ENCODE measurements around the gene TCF20. TPM values are rescaled to one million over a fixed set of nuclear protein-coding genes. Genes with fewer than 3 reads are reported as not detected.

TCF20 gene
- total RNA-seq, 2 experiments from 2014 or later = 73.2 to 77.3 TPM

- CTCF ChIA-PET = interaction anchor here (1.4 kb wide), 1 partner anchor 11 kb away, joined by 4 read pairs; no protein-coding TSS in a partner anchor
- DNase-seq = no peak
- peaks cover 18% of the 10 kb centered on the region for H3K27me3 Mint-ChIP-seq
- H3K9me3 Mint-ChIP-seq = no peaks in the 10 kb centered on the region
- no peaks in the 10 kb centered on the region for H3K36me3 Mint-ChIP-seq (ENCODE audit: low read depth)
- peak overlapping the region; percentile 43 for H3K4me3 Mint-ChIP-seq
- H3K27ac Mint-ChIP-seq = no peak overlapping the region
- H3K4me1 Mint-ChIP-seq = peaks cover 33% of the 10 kb centered on the region
- POLR2A ChIA-PET = interaction anchor here (1.1 kb wide), 1 partner anchor 67 kb away, joined by 3 read pairs; no protein-coding TSS in a partner anchor
Observed at GRCh38 chr22:42284202-42284591, 13.7 kb upstream of the TCF20 start.

GRCh38 chr22:42283278-42284201, 13.1 kb upstream of the TCF20 start:
- DNase-seq = peak; percentile 65
- peaks cover 18% of the 10 kb centered on the region for H3K27me3 Mint-ChIP-seq
- H3K36me3 Mint-ChIP-seq (ENCODE audit: low read depth) = no peaks in the 10 kb centered on the region
- peak overlapping the region; percentile 43 for H3K4me3 Mint-ChIP-seq
- CTCF ChIA-PET = interaction anchor here (1.4 kb wide), 1 partner anchor 11 kb away, joined by 4 read pairs; no protein-coding TSS in a partner anchor
- H3K9me3 Mint-ChIP-seq = no peaks in the 10 kb centered on the region
- H3K4me1 Mint-ChIP-seq = peaks cover 33% of the 10 kb centered on the region
- no peak overlapping the region for H3K27ac Mint-ChIP-seq
- POLR2A ChIA-PET = interaction anchor here (1.0 to 1.1 kb wide), 2 partner anchors 55 to 67 kb away, joined by 3 read pairs; no protein-coding TSS in a partner anchor

GRCh38 chr22:42282943-42283277, 12.5 kb upstream of the TCF20 start:
- no peak for DNase-seq
- peaks cover 35% of the 10 kb centered on the region for H3K4me1 Mint-ChIP-seq
- H3K27me3 Mint-ChIP-seq = peaks cover 18% of the 10 kb centered on the region
- ChIA-PET POLR2A (interaction anchor here (0.6 to 1.0 kb wide), 3 partner anchors 56 to 222 kb away, joined by 3 read pairs; no protein-coding TSS in a partner anchor), CTCF (interaction anchor here (1.4 kb wide), 1 partner anchor 10 kb away, joined by 4 read pairs; no protein-coding TSS in a partner anchor)
- H3K27ac Mint-ChIP-seq = no peak overlapping the region
- no peaks in the 10 kb centered on the region for H3K9me3 Mint-ChIP-seq
- no peak overlapping the region for H3K4me3 Mint-ChIP-seq
- H3K36me3 Mint-ChIP-seq (ENCODE audit: low read depth) = no peaks in the 10 kb centered on the region

- Mint-ChIP-seq H3K4me1 (peaks cover 34% of the 10 kb centered on the region), H3K27ac (no peak overlapping the region), H3K27me3 (peaks cover 18% of the 10 kb centered on the region), H3K9me3 (no peaks in the 10 kb centered on the region), H3K4me3 (no peak overlapping the region), H3K36me3 (ENCODE audit: low read depth) (no peaks in the 10 kb centered on the region)
- POLR2A ChIA-PET = interaction anchor here (0.6 to 1.4 kb wide), 4 partner anchors 9 to 222 kb away, joined by 3 read pairs; no protein-coding TSS in a partner anchor
- CTCF ChIA-PET = no interaction called here
- no peak for DNase-seq
Observed at GRCh38 chr22:42282252-42282942, 11.9 kb upstream of the TCF20 start.

GRCh38 chr22:42281706-42282251, 11.3 kb upstream of the TCF20 start:
- H3K4me3 Mint-ChIP-seq = no peak overlapping the region
- H3K27ac Mint-ChIP-seq = no peak overlapping the region
- no peaks in the 10 kb centered on the region for H3K9me3 Mint-ChIP-seq
- H3K36me3 Mint-ChIP-seq (ENCODE audit: low read depth) = no peaks in the 10 kb centered on the region
- ChIA-PET CTCF (interaction anchor here (1.8 kb wide), 1 partner anchor 191 kb away, joined by 4 read pairs; no protein-coding TSS in a partner anchor), POLR2A (interaction anchor here (0.9 to 1.4 kb wide), 2 partner anchors 8 to 102 kb away, joined by 3 read pairs; no protein-coding TSS in a partner anchor)
- peaks cover 18% of the 10 kb centered on the region for H3K27me3 Mint-ChIP-seq
- H3K4me1 Mint-ChIP-seq = peaks cover 27% of the 10 kb centered on the region
- DNase-seq = no peak

DNA sequence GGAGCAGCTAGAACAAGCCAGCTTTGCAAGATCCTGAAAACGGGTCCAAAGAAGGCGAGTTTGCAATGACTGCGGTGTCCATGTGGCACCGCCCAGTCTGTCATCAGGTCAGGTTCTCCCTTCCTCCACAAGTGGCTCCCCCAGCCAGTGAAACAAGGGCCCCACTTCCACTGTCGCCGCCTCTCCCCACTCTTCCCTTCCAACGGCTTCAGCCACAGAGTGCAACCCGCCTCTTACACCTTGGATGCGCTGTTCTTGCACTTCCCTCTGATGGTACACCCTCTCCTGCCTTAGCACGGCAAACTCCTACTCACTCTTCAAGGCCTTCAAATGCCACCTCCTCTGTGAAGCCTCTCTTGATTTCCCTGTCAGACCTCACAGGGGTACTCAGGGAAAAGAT, 10.8 kb upstream of the TCF20 start:
- Mint-ChIP-seq H3K27me3 (peaks cover 18% of the 10 kb centered on the region), H3K36me3 (ENCODE audit: low read depth) (no peaks in the 10 kb centered on the region), H3K4me1 (peaks cover 22% of the 10 kb centered on the region), H3K4me3 (no peak overlapping the region), H3K27ac (no peak overlapping the region), H3K9me3 (no peaks in the 10 kb centered on the region)
- ChIA-PET POLR2A (interaction anchor here (1.4 kb wide), 1 partner anchor 101 kb away, joined by 3 read pairs; no protein-coding TSS in a partner anchor), CTCF (interaction anchor here (1.8 kb wide), 1 partner anchor 190 kb away, joined by 4 read pairs; no protein-coding TSS in a partner anchor)
- DNase-seq = no peak

- Mint-ChIP-seq H3K4me3 (no peak overlapping the region), H3K27ac (no peak overlapping the region), H3K9me3 (no peaks in the 10 kb centered on the region), H3K36me3 (ENCODE audit: low read depth) (no peaks in the 10 kb centered on the region), H3K27me3 (peaks cover 18% of the 10 kb centered on the region), H3K4me1 (peaks cover 18% of the 10 kb centered on the region)
- CTCF ChIA-PET = interaction anchor here (0.9 to 1.8 kb wide), 2 partner anchors 12 to 190 kb away, joined by 3 to 4 read pairs; no protein-coding TSS in a partner anchor
- DNase-seq = no peak
- POLR2A ChIA-PET = interaction anchor here (1.2 kb wide), 1 partner anchor 43 kb away, joined by 3 read pairs; no protein-coding TSS in a partner anchor
Observed at GRCh38 chr22:42280836-42281235, 10.4 kb upstream of the TCF20 start.

- Mint-ChIP-seq H3K4me1 (peaks cover 12% of the 10 kb centered on the region), H3K9me3 (no peaks in the 10 kb centered on the region), H3K27me3 (peaks cover 18% of the 10 kb centered on the region), H3K36me3 (ENCODE audit: low read depth) (no peaks in the 10 kb centered on the region), H3K27ac (no peak overlapping the region), H3K4me3 (no peak overlapping the region)
- no peak for DNase-seq
- ChIA-PET CTCF (interaction anchor here (0.9 to 1.8 kb wide), 2 partner anchors 11 to 189 kb away, joined by 3 to 4 read pairs; no protein-coding TSS in a partner anchor), POLR2A (interaction anchor here (1.2 kb wide), 1 partner anchor 42 kb away, joined by 3 read pairs; no protein-coding TSS in a partner anchor)
Observed at GRCh38 chr22:42280140-42280539, 9.7 kb upstream of the TCF20 start.

DNA sequence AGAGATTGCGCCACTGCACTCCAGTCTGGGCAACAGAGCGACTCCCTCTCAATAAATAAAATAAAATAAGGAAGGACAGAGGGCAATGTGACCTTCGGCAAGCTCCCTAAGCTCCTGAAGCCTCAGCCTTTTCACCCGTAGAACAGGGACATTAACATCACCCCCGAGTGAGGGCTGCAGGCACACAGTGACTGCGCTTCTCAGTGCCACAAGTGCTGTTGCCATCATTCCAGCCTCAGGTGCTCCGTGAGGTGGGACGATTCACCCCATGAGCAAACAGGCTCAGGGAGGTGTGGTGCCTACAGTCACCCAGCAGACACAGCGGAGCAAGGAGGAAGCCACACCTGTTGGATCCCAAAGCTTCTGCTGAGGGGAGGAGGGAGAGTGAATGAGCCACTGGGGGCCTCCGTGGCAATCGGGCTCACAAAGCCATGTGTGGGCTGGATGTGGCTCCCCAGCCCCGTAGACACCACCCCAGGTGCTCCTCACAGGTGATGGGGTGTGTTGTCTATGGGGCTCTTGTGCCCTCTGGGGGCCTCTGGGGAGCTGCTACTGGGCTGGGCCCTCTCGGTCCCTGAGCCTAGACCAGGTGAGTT, 9.1 kb upstream of the TCF20 start:
- peaks cover 18% of the 10 kb centered on the region for H3K27me3 Mint-ChIP-seq
- no peaks in the 10 kb centered on the region for H3K9me3 Mint-ChIP-seq
- H3K36me3 Mint-ChIP-seq (ENCODE audit: low read depth) = no peaks in the 10 kb centered on the region
- POLR2A ChIA-PET = interaction anchor here (1.2 kb wide), 1 partner anchor 42 kb away, joined by 3 read pairs; no protein-coding TSS in a partner anchor
- DNase-seq = no peak
- H3K4me3 Mint-ChIP-seq = no peak overlapping the region
- H3K27ac Mint-ChIP-seq = no peak overlapping the region
- H3K4me1 Mint-ChIP-seq = peaks cover 10% of the 10 kb centered on the region
- CTCF ChIA-PET = interaction anchor here (1.8 kb wide), 2 partner anchors 156 to 188 kb away, joined by 4 read pairs; no protein-coding TSS in a partner anchor

GRCh38 chr22:42277988-42278776, 7.7 kb upstream of the TCF20 start:
- Mint-ChIP-seq H3K36me3 (ENCODE audit: low read depth) (no peaks in the 10 kb centered on the region), H3K9me3 (no peaks in the 10 kb centered on the region), H3K27me3 (peaks cover 12% of the 10 kb centered on the region), H3K27ac (no peak overlapping the region), H3K4me1 (peaks cover 4% of the 10 kb centered on the region), H3K4me3 (no peak overlapping the region)
- ChIA-PET POLR2A (no interaction called here), CTCF (interaction anchor here (1.3 to 1.8 kb wide), 2 partner anchors 9 to 158 kb away, joined by 4 to 5 read pairs; no protein-coding TSS in a partner anchor)
- DNase-seq = no peak

GRCh38 chr22:42277232-42277753, 6.8 kb upstream of the TCF20 start:
- ChIA-PET CTCF (interaction anchor here (0.6 to 1.3 kb wide), 2 partner anchors 8 to 1349 kb away, joined by 3 to 5 read pairs; no protein-coding TSS in a partner anchor), POLR2A (no interaction called here)
- Mint-ChIP-seq H3K36me3 (ENCODE audit: low read depth) (no peaks in the 10 kb centered on the region), H3K27me3 (peaks cover 8% of the 10 kb centered on the region), H3K9me3 (no peaks in the 10 kb centered on the region), H3K4me3 (no peak overlapping the region), H3K27ac (no peak overlapping the region), H3K4me1 (peaks cover 2% of the 10 kb centered on the region)
- DNase-seq = no peak
